NCI-H345 treated with DMSO at 0.1 percent for 48 hours (cell line): ENCODE results near the gene DUSP14.
"Not testable (repeated sequence)": the region's sequence is repeated elsewhere in the genome, so short reads cannot be mapped to it uniquely, and the experiment has no call there.

ENCODE experiments used
- DNase-seq: peaks from one replicate; lab custom pipeline; 2025; ENCODE audit not compliant: unreplicated experiment; lab: John Stamatoyannopoulos, UW

The DUSP14 gene, protein sequence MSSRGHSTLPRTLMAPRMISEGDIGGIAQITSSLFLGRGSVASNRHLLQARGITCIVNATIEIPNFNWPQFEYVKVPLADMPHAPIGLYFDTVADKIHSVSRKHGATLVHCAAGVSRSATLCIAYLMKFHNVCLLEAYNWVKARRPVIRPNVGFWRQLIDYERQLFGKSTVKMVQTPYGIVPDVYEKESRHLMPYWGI

DNA sequence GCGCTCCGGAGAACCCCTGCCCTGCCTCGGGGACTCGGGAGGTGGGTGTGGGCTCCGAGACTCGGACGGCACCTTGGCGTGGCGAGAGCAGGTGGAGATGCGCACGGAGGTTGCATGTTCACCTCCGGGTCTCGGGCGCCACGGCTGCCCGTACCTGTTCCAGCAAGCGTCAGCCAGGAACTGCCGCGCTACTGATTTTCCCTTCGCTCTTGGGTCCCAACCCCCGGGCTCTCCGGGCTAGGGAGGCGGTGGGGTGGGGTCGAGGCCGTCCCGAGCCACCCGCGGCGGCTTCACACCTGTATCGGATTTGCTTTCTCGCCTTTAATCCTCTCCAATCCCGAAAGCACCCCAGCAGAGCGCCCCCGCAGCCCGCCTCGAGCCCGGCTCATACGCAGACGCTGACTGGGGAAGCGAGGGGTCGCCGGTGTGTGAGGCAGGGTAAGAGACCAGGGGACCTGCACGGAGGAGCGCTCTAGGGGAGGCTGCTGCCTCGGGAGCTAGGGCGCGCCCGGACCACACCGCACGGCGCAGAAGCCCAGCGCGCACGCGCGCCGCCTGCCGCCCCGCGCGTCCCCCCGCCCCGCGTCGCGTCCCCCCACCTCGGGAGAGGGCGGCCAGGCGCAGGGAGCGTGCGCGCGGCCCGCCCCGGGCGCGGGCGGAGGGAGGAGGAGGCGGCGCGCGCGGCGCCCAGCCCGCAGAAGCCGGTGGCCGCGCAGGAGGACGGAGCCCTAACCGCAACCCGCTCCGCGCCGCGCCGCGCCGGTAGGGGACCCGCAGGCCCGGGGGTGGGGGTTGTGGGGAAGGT lies at the start of gene DUSP14:
Gene DUSP14 (plus strand): TSS at position 695 of the 805 bp plus-strand sequence. CDS start 22,382 bp downstream, outside the sequence.
- peak; percentile 70 for DNase-seq

- no peak for DNase-seq
Measured at GRCh38 chr17:37440424-37440823, 49.3 kb upstream of the DUSP14 start.

GRCh38 chr17:37441369-37442014 lies 48.2 kb upstream of the DUSP14 start:
- DNase-seq, result not testable (repeated sequence)

DNA sequence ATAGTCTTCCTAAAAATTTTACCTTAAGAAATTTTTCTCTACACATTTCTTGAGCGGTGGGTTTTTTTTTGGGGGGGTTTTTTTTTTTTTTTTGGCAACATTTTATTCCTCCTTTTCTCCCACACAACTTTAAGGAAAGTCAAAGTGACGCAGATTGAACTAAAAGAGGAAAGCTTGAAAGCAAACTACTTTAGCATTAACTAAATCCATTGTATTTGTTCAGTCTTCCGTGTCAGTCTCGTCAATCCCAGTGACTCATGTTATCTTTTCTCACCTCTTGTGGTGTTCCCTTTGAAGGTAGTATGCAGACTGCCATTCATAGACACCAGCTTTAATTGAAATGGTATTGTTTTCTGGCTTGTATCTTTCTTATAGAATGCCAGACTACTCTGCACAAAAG lies 43.7 kb upstream of the DUSP14 start:
- DNase-seq, result peak; percentile 3

- no peak for DNase-seq
Measured at GRCh38 chr17:37447641-37448040, 42.0 kb upstream of the DUSP14 start.

- DNase-seq, result no peak
Measured at GRCh38 chr17:37450112-37450511, 39.6 kb upstream of the DUSP14 start.

DNA sequence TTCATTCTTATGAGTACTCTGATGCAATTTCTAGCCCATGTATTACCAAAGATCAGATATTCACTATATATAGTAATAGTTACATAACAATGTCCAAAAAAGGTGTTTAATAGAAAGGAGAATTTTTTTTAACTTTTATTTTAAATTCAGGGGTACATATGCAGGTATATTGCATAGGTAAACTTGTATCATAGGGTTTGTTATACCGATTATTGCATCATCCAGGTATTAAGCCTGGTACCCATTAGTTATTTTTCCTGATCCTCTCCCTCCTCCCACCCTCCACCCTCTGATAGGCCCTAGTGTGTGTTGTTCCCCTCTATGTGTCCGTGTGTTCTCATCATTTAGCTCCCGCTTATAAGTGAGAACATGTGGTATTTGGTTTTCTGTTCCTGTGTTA lies 31.9 kb upstream of the DUSP14 start:
- DNase-seq, result not testable (repeated sequence)

DNA sequence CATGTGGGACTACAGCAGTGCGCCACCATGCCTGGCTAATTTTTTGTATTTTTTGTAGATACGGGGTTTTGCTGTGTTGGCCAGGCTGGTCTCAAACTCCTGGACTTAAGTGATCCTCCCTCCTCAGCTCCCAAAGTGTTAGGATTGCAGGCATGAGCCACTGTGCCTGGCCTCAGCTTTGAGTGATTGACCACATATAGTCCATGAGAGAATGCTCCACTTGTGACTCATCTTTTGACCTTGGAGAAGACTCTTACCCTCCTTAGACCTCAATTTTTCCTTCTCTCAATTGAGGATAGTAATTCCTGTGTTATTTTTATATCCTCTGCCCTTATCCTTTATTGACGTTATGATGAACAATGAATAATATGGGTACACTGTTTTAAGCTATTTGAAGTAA lies 30.9 kb upstream of the DUSP14 start:
- DNase-seq, result no peak

DNA sequence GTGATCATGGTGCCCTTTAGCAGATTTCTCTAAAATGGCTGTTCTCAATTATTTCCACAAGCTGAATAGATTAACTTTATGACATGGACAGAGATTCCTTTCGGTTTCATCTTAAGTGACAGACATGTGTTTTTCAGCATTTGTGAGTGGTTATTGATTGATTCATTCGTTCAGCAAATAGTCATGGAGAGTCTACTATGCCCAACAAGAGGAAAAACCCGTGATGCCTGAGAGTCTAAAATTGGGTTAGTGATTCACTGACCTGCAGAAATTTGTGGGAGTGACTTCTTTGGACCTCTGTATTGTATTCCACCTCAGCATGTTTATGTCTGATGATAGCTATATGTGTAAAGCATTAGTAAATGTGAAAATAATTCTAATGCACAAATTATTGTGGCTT lies 28.0 kb upstream of the DUSP14 start:
- no peak for DNase-seq

- no peak for DNase-seq
Measured at GRCh38 chr17:37462492-37462891, 27.2 kb upstream of the DUSP14 start.

DNA sequence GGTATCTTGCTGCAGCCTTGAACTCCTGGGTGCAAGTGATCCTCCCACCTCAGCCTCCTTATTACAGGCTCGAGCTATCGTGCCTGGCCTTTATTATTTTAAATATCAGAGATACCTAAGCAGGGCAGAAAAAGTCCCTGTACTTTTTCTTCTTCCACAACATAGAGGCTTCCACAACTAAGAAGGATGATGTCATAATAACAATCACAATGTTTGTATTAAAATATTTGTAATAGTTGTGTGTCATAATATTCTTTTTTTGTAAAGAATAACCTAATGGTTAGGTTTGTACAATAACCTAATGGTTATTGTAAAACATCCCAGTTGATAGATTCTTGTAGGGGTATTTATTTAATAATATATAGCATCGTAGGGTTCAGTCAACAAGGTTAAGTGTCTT lies 26.7 kb upstream of the DUSP14 start:
- DNase-seq, result no peak

GRCh38 chr17:37465069-37465616 lies 24.5 kb upstream of the DUSP14 start:
- no peak for DNase-seq

- no peak for DNase-seq
Measured at GRCh38 chr17:37466471-37466870, 23.2 kb upstream of the DUSP14 start.

- no peak for DNase-seq
Measured at GRCh38 chr17:37470181-37470580, 19.5 kb upstream of the DUSP14 start.

- DNase-seq, result no peak
Measured at GRCh38 chr17:37475731-37476420, 13.8 kb upstream of the DUSP14 start.

- DNase-seq, result no peak
Measured at GRCh38 chr17:37476431-37477120, 13.1 kb upstream of the DUSP14 start.

DNA sequence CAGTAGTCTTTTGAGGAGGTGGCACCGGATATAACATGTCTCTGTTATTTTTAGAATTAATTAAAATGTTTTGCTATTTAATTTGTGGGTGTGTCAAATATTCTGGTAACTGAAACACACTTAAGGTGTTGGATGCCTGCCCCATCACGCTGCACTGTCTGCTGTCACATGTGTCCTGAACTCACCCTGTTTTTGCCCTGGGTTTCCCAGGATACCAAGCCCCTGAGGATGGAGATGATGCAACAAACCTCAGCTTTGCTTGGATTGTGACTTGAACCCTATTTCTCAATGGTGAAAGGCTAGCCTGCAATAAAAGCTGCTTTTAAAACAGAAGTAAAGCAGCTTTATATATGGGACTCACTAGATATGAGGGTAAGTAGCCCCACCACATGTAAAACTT lies 11.5 kb upstream of the DUSP14 start:
- DNase-seq, result no peak

- no peak for DNase-seq
Measured at GRCh38 chr17:37479025-37479424, 10.7 kb upstream of the DUSP14 start.

GRCh38 chr17:37480427-37480826 lies 9.3 kb upstream of the DUSP14 start:
- DNase-seq, result no peak

- DNase-seq, result no peak
Measured at GRCh38 chr17:37481001-37481665, 8.6 kb upstream of the DUSP14 start.
